RWPE2 (cell line): ENCODE results near the gene FAM149A.

ENCODE experiments used
- ATAC-seq: fragments of 200-7000 bp; cut with Tn5 transposase; 3 replicates; pipeline ENCODE4 v1.9.1; 2021; ENCODE audit warnings: low read depth
- DNase-seq: peaks from one replicate; pipeline ENCODE4 v3.0.0-alpha.2; 2020; ENCODE audit warnings: low spot score
- H3K27ac ChIP-seq: fragments of 450-650 bp; 2 replicates; pipeline ENCODE4 v1.5.1; 2017; ENCODE audit warnings: mild to moderate bottlenecking; ENCODE audit not compliant: poor library complexity, severe bottlenecking
- H3K27me3 ChIP-seq: fragments of 250-450 bp; sonication (Bioruptor Pico); 2 replicates; pipeline ENCODE4 v1.5.1; 2021; ENCODE audit warnings: mild to moderate bottlenecking, moderate library complexity; ENCODE audit not compliant: insufficient read depth, poor library complexity, severe bottlenecking
- H3K36me3 ChIP-seq: fragments of 250-450 bp; sonication (Bioruptor Pico); 2 replicates; pipeline ENCODE4 v1.5.1; 2020; ENCODE audit warnings: low read depth, mild to moderate bottlenecking, moderate library complexity
- H3K4me1 ChIP-seq: fragments of 250-450 bp; sonication (Bioruptor Pico); 2 replicates; pipeline ENCODE4 v1.5.1; 2021; ENCODE audit warnings: mild to moderate bottlenecking, moderate library complexity; ENCODE audit not compliant: insufficient read depth, poor library complexity, severe bottlenecking
- H3K4me3 ChIP-seq: fragments of 250-450 bp; sonication (Bioruptor Pico); 2 replicates; pipeline ENCODE4 v1.5.1; 2021; ENCODE audit warnings: mild to moderate bottlenecking, moderate library complexity; ENCODE audit not compliant: severe bottlenecking
- H3K9me3 ChIP-seq: fragments of 250-450 bp; sonication (Bioruptor Pico); 2 replicates; pipeline ENCODE4 v1.5.1; 2021; ENCODE audit warnings: mild to moderate bottlenecking, moderate library complexity; ENCODE audit not compliant: severe bottlenecking
- CTCF ChIP-seq: fragments of 450-650 bp; IDR thresholded peaks from one replicate; pipeline ENCODE4 v1.5.1; 2017; ENCODE audit warnings: mild to moderate bottlenecking, moderate library complexity; ENCODE audit not compliant: poor library complexity, severe bottlenecking

The FAM149A gene

DNA sequence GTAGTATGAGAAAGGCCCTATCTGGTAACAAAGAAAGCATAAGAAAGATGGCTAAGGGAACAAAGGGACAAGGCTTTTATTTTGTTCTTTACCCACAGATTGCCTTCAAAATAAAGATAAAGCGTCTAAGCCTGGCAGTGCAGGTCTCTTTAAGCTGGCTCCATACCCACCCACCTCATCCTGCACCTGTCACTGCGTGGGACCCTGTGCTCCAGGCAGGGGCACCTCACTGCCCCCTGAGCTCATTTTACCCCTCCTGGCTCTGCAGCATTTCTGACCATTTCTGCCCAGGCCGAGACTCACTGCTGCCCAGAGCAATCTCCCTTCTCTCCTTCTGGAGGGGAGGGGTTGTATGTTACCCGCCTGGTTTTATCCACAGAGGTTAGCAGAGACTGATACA is 85.2 kb downstream of the FAM149A start:
- ATAC-seq (no peak), DNase-seq (no peak)
- no peaks in the 10 kb centered on the region for H3K27me3 ChIP-seq
- no peaks in the 10 kb centered on the region for H3K9me3 ChIP-seq
- no peaks in the 10 kb centered on the region for H3K36me3 ChIP-seq
- TF ChIP-seq CTCF: no peak
- no peak overlapping the region for H3K27ac ChIP-seq
- no peak overlapping the region for H3K4me3 ChIP-seq
- peaks cover 3% of the 10 kb centered on the region for H3K4me1 ChIP-seq

DNA sequence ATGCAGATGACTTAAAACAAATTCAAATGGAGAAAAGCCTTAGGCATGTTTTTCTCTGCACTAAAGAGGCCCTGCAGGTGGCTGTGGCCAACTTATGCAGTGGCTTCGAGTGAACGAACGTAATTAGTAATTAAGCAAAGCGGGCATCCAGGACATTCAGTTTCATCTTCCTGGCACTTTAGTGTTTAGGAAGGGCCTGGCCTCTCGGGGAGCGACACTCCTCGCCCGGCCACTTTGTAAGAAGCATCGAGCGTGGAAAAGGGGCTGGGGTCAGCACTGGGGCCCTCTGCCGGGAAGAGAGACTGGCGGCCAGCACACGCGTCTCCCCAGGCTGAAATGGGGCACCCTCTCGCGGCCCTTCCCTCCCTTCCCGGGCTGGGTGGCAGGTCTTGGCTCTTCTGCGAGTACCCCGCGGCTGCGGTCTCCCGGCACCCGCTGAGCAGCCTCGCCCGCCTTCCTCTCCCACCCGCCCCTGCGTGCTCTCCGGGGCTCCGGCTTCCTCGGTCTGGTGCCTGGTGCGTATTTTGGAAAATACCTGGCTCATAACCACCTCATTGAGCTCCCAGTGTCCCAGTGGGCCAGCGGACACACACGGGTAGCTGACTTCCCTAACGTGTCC is 86.2 kb downstream of the FAM149A start:
- Histone ChIP-seq H3K9me3 (no peaks in the 10 kb centered on the region), H3K4me3 (peak overlapping the region; percentile 67), H3K27me3 (no peaks in the 10 kb centered on the region), H3K36me3 (no peaks in the 10 kb centered on the region), H3K27ac (peak overlapping the region; percentile 68), H3K4me1 (peaks cover 3% of the 10 kb centered on the region)
- ATAC-seq (peak; percentile 54), DNase-seq (no peak)
- TF ChIP-seq CTCF: no peak

DNA sequence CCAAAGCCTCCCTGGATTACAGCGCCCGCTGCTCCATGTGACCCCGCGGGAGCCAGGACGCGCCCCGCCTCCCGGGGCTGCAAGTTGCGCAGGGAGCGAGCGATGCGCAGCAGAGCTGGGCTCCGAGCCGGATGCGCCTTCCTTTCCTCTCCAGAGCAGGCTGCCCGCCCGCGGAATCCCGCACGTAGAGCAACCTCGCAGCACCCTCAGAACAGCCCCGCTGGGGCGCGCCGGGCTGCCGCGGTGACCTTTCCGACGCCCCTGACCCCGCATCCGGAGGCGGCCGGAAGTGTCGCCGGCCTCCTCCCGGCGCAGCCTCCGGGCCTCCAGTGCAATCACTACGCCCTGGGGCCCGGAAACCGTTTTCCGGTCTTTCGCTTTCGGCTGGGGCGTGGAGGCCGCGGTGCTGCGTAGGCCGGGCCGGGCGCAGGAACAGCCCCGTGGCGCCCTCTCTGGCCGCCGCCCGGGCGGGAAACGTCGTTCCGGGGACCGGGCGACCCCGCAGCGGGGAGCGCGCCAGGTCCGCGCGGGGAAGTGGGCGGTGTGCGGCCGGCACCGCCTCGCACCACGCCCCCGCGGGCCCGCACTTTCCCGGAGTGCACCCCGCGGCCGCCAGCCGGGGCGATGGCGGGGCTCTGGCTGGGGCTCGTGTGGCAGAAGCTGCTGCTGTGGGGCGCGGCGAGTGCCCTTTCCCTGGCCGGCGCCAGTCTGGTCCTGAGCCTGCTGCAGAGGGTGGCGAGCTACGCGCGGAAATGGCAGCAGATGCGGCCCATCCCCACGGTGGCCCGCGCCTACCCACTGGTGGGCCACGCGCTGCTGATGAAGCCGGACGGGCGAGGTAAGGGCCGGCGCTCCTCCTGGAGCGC is 86.9 kb downstream of the FAM149A start, which contains the start of gene CYP4V2:
Gene CYP4V2 (plus strand): TSS at position 368 of the 866 bp plus-strand sequence. CDS start 257 bp downstream, at position 625.
- TF ChIP-seq CTCF: peak; percentile 50
- no peaks in the 10 kb centered on the region for H3K9me3 ChIP-seq
- H3K36me3 ChIP-seq: no peaks in the 10 kb centered on the region
- no peaks in the 10 kb centered on the region for H3K27me3 ChIP-seq
- DNase-seq (peak; percentile 70), ATAC-seq (peak; percentile 77)
- H3K27ac ChIP-seq: peak within 1 kb of the TSS; percentile 68
- H3K4me1 ChIP-seq: peaks cover 3% of the 10 kb centered on the region
- peak within 1 kb of the TSS; percentile 67 for H3K4me3 ChIP-seq

DNA sequence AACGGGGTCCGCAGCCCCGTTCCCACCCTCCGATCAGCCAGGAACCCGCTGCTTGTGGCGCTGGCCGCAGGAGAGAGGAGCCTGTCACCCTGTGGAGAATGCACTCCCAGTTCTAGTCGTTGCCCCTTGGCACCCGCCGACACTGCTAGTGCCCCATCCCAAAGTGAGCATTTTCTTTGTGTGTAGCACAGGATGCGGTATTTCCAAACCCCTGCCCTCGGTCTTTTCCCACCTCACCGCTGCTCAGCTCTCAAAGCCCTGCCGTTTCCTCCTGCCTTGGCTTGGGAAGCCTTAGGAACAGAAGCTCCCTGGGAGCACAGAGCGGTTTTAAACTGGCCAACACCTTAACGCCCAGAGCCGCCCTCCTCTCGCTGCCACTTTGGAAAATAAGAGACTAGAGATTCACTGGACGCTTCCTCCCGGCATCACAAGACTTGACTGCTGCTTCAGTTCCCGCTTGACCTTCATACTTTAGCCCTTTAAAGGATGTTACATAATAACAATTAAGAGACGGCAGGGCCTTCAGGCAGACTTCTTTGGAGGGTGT is 87.6 kb downstream of the FAM149A start:
- no peak for TF ChIP-seq CTCF
- no peaks in the 10 kb centered on the region for H3K9me3 ChIP-seq
- H3K36me3 ChIP-seq: no peaks in the 10 kb centered on the region
- peak overlapping the region; percentile 67 for H3K4me3 ChIP-seq
- no peaks in the 10 kb centered on the region for H3K27me3 ChIP-seq
- DNase-seq: no peak
- peak overlapping the region; percentile 68 for H3K27ac ChIP-seq
- peaks cover 3% of the 10 kb centered on the region for H3K4me1 ChIP-seq
- ATAC-seq: peak; percentile 44
